ENCODE data around the gene IGF2BP1.

The IGF2BP1 gene

GRCh38 chr17:49013311-49014213 is 16.4 kb downstream of the IGF2BP1 start:
- Histone ChIP-seq H3K9ac (ENCODE audit: low read length) (no peak overlapping the region), H3K4me2 (ENCODE audit: low read depth, low read length, poor library complexity, severe bottlenecking) (no peak overlapping the region), H2AFZ (ENCODE audit: low read depth, low read length, severe bottlenecking) (no peak overlapping the region), H3K27me3 (ENCODE audit: low read length) (no peaks in the 10 kb centered on the region), H3K79me2 (ENCODE audit: insufficient read depth, low read length) (no peaks in the 10 kb centered on the region), H3K27ac (ENCODE audit: low read depth, low read length) (no peak overlapping the region), H3K9me2 (replicated peaks; ENCODE audit: insufficient read depth, low read length) (no peaks in the 10 kb centered on the region), H3K36me3 (ENCODE audit: low read length) (no peaks in the 10 kb centered on the region), H3K9me3 (ENCODE audit: insufficient read depth, low read length) (no peaks in the 10 kb centered on the region), H3F3A (ENCODE audit: insufficient read depth) (no peaks in the 10 kb centered on the region), H3K4me3 (ENCODE audit: insufficient read depth, low read length, poor library complexity, severe bottlenecking) (no peak overlapping the region), H4K20me1 (ENCODE audit: low read depth, low read length) (no peaks in the 10 kb centered on the region)
- TF ChIP-seq EZH2phosphoT487 (conservative IDR thresholded peaks at IDR 0.05; ENCODE audit: low read length) (no peak), CTCF (IDR thresholded peaks at IDR 0.05; ENCODE audit: insufficient read depth, low read length, poor library complexity, severe bottlenecking) (no peak)

GRCh38 chr17:49015179-49015923 is 18.2 kb downstream of the IGF2BP1 start:
- H3K79me2 ChIP-seq (ENCODE audit: insufficient read depth, low read length): no peaks in the 10 kb centered on the region

More at GRCh38 chr17:49015179-49015923, 18.2 kb downstream of the IGF2BP1 start:
- H3F3A ChIP-seq (ENCODE audit: insufficient read depth): no peaks in the 10 kb centered on the region
- H3K9me3 ChIP-seq (ENCODE audit: insufficient read depth, low read length): no peaks in the 10 kb centered on the region
- H3K4me2 ChIP-seq (ENCODE audit: low read depth, low read length, poor library complexity, severe bottlenecking): no peak overlapping the region
- no peak overlapping the region for H3K4me3 ChIP-seq (ENCODE audit: insufficient read depth, low read length, poor library complexity, severe bottlenecking)
- H4K20me1 ChIP-seq (ENCODE audit: low read depth, low read length): no peaks in the 10 kb centered on the region
- H3K9me2 ChIP-seq (replicated peaks; ENCODE audit: insufficient read depth, low read length): no peaks in the 10 kb centered on the region
- H3K36me3 ChIP-seq (ENCODE audit: low read length): no peaks in the 10 kb centered on the region
- no peak overlapping the region for H2AFZ ChIP-seq (ENCODE audit: low read depth, low read length, severe bottlenecking)
- no peaks in the 10 kb centered on the region for H3K27me3 ChIP-seq (ENCODE audit: low read length)
- TF ChIP-seq CTCF (IDR thresholded peaks at IDR 0.05; ENCODE audit: insufficient read depth, low read length, poor library complexity, severe bottlenecking) (no peak), EZH2phosphoT487 (conservative IDR thresholded peaks at IDR 0.05; ENCODE audit: low read length) (no peak)
- no peak overlapping the region for H3K27ac ChIP-seq (ENCODE audit: low read depth, low read length)
- H3K9ac ChIP-seq (ENCODE audit: low read length): no peak overlapping the region

All from SU-DHL-6 (cell line).